ENCODE results near the gene SELENOV.

SELENOV gene

GRCh38 chr19:39558624-39559117 is 43.7 kb downstream of the SELENOV start:
- DNase-seq (ENCODE audit: low read depth), result no peak

- DNase-seq (ENCODE audit: low read depth), result no peak
These were observed 48.5 kb downstream of the SELENOV start for GRCh38 chr19:39563408-39563807.

DNA sequence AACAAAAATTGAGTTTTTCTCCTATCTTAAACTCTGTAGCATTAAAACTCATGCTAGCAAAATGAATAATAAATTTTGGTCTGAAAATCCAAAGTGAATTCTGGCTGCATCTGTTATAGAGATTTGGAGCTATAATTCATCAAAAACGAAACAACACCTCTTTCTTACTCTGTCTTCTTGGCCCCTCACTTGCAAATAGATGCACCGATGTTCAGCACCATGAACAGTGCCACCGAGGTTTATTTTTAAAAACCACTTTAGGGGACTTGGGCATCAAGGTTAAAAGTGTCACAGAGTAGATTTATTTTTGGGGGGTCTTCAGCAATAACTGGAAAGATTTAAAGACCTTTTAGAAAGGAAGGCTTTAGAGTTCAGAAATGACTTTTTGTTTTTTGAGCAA is 51.1 kb downstream of the SELENOV start:
- no peak for DNase-seq (ENCODE audit: low read depth)

GRCh38 chr19:39568604-39569003 is 53.7 kb downstream of the SELENOV start:
- DNase-seq (ENCODE audit: low read depth), result no peak
